ENCODE data around the gene ZNF136. TPM values are rescaled to one million over a fixed set of nuclear protein-coding genes. Genes with fewer than 3 reads are reported as not detected.

The ZNF136 gene
- polyA plus RNA-seq, 1 donor from 2014 or later, result 14.2 TPM

GRCh38 chr19:12159773-12160414, 3.0 kb upstream of the ZNF136 start:
- Histone ChIP-seq H3K27ac (ENCODE audit: low read length) (no peak overlapping the region), H3F3A (ENCODE audit: insufficient read depth, low read length, poor library complexity, severe bottlenecking) (no peaks in the 10 kb centered on the region), H4K20me1 (ENCODE audit: insufficient read depth) (no peaks in the 10 kb centered on the region), H3K9me2 (ENCODE audit: insufficient read depth, low read length) (no peaks in the 10 kb centered on the region), H3K9ac (ENCODE audit: low read length) (no peak overlapping the region), H3K4me3 (ENCODE audit: low read length) (no peak overlapping the region), H2AFZ (ENCODE audit: low read depth, low read length) (no peak overlapping the region), H3K4me2 (ENCODE audit: low read length) (no peak overlapping the region), H3K27me3 (ENCODE audit: insufficient read depth, low read depth, low read length) (no peaks in the 10 kb centered on the region), H3K79me2 (replicated peaks; ENCODE audit: insufficient read depth, low read length) (peaks cover 28% of the 10 kb centered on the region), H3K9me3 (ENCODE audit: low read length) (no peaks in the 10 kb centered on the region), H3K36me3 (ENCODE audit: insufficient read depth, low read length) (no peaks in the 10 kb centered on the region)
- no peak for TF ChIP-seq RAD21 (conservative IDR thresholded peaks at IDR 0.05)
- TF ChIP-seq POLR2AphosphoS5 (IDR thresholded peaks at IDR 0.05), result no peak
- no peak for TF ChIP-seq EZH2 (IDR thresholded peaks at IDR 0.05; ENCODE audit: borderline replicate concordance, insufficient read depth, low read length, poor library complexity, severe bottlenecking)
- TF ChIP-seq CTCF (IDR thresholded peaks at IDR 0.05; ENCODE audit: poor library complexity, severe bottlenecking), result no peak
- TF ChIP-seq TAF1 (IDR thresholded peaks at IDR 0.05; ENCODE audit: low read depth), result no peak
- TF ChIP-seq SMC3 (conservative IDR thresholded peaks at IDR 0.05; ENCODE audit: poor library complexity), result no peak
- TF ChIP-seq EP300 (conservative IDR thresholded peaks at IDR 0.05; ENCODE audit: poor library complexity, severe bottlenecking), result no peak
- TF ChIP-seq REST (IDR thresholded peaks at IDR 0.05; ENCODE audit: borderline replicate concordance), result no peak
- TF ChIP-seq MXI1 (conservative IDR thresholded peaks at IDR 0.05; ENCODE audit: poor library complexity, severe bottlenecking), result no peak

- no peaks in the 10 kb centered on the region for H3K36me3 ChIP-seq (ENCODE audit: insufficient read depth, low read length)
- peaks cover 28% of the 10 kb centered on the region for H3K79me2 ChIP-seq (replicated peaks; ENCODE audit: insufficient read depth, low read length)
- H3F3A ChIP-seq (ENCODE audit: insufficient read depth, low read length, poor library complexity, severe bottlenecking), result no peaks in the 10 kb centered on the region
- H3K9ac ChIP-seq (ENCODE audit: low read length), result peak overlapping the region; percentile 91
- H3K27ac ChIP-seq (ENCODE audit: low read length), result peak overlapping the region; percentile 81
- H3K27me3 ChIP-seq (ENCODE audit: insufficient read depth, low read depth, low read length), result no peaks in the 10 kb centered on the region
- no peak for TF ChIP-seq TAF1 (IDR thresholded peaks at IDR 0.05; ENCODE audit: low read depth)
- no peak for TF ChIP-seq RAD21 (conservative IDR thresholded peaks at IDR 0.05)
- TF ChIP-seq MXI1 (conservative IDR thresholded peaks at IDR 0.05; ENCODE audit: poor library complexity, severe bottlenecking), result no peak
- no peak for TF ChIP-seq REST (IDR thresholded peaks at IDR 0.05; ENCODE audit: borderline replicate concordance)
- TF ChIP-seq SMC3 (conservative IDR thresholded peaks at IDR 0.05; ENCODE audit: poor library complexity), result no peak
- no peak for TF ChIP-seq EP300 (conservative IDR thresholded peaks at IDR 0.05; ENCODE audit: poor library complexity, severe bottlenecking)
- TF ChIP-seq EZH2 (IDR thresholded peaks at IDR 0.05; ENCODE audit: borderline replicate concordance, insufficient read depth, low read length, poor library complexity, severe bottlenecking), result no peak
- TF ChIP-seq CTCF (IDR thresholded peaks at IDR 0.05; ENCODE audit: poor library complexity, severe bottlenecking), result no peak
- no peaks in the 10 kb centered on the region for H3K9me2 ChIP-seq (ENCODE audit: insufficient read depth, low read length)
- H3K4me3 ChIP-seq (ENCODE audit: low read length), result peak overlapping the region; percentile 94
- no peaks in the 10 kb centered on the region for H3K9me3 ChIP-seq (ENCODE audit: low read length)
- H4K20me1 ChIP-seq (ENCODE audit: insufficient read depth), result no peaks in the 10 kb centered on the region
- peak overlapping the region; percentile 65 for H3K4me2 ChIP-seq (ENCODE audit: low read length)
- peak overlapping the region; percentile 56 for H2AFZ ChIP-seq (ENCODE audit: low read depth, low read length)
These were observed 399 bp upstream of the ZNF136 start for GRCh38 chr19:12162513-12162881.

All from neural cell (in vitro differentiated cells).